Measurements from ENCODE around the gene SRP68. TPM values are rescaled to one million over a fixed set of nuclear protein-coding genes. Genes with fewer than 3 reads are reported as not detected.
A peak's percentile ranks its signal among the peaks of the same experiment; 100 is the strongest.

SRP68 gene
- total RNA-seq, 1 donor from 2014 or later = 45.7 TPM

DNA sequence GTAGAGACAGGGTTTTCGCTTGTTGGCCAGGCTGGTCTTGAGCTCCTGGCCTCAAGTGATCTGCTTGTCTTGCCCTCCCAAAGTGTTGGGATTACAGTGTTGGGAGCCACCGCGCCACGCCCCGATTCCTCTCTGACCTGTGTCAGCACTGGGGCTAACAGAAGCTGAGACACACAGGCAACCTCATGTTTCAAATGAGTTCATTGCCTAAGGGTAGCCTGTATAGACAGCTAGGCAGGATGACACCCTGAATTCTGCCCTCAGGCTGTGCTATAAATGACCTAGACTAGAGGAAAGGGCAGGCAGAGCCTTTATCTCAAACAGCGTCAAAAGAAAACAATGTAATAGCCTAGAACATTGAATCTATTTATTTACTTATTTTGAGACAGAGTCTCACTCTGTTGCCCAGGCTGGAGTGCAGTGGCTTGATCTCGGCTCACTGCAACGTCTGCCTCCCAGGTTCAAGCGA is 74.0 kb downstream of the SRP68 start:
- H3K4me3 ChIP-seq (ENCODE audit: low read depth, low read length) = no peak overlapping the region
- no peak for DNase-seq (ENCODE audit: low read depth)
- H3K27me3 ChIP-seq (ENCODE audit: control insufficient read depth, insufficient read depth, low read length) = no peaks in the 10 kb centered on the region
- H3K36me3 ChIP-seq (ENCODE audit: control insufficient read depth, insufficient read depth, low read length) = no peaks in the 10 kb centered on the region
- TF ChIP-seq, protein P1, sequence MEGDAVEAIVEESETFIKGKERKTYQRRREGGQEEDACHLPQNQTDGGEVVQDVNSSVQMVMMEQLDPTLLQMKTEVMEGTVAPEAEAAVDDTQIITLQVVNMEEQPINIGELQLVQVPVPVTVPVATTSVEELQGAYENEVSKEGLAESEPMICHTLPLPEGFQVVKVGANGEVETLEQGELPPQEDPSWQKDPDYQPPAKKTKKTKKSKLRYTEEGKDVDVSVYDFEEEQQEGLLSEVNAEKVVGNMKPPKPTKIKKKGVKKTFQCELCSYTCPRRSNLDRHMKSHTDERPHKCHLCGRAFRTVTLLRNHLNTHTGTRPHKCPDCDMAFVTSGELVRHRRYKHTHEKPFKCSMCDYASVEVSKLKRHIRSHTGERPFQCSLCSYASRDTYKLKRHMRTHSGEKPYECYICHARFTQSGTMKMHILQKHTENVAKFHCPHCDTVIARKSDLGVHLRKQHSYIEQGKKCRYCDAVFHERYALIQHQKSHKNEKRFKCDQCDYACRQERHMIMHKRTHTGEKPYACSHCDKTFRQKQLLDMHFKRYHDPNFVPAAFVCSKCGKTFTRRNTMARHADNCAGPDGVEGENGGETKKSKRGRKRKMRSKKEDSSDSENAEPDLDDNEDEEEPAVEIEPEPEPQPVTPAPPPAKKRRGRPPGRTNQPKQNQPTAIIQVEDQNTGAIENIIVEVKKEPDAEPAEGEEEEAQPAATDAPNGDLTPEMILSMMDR (IDR thresholded peaks at IDR 0.05; ENCODE audit: insufficient read depth, low read length, poor library complexity, severe bottlenecking) = no peak

DNA sequence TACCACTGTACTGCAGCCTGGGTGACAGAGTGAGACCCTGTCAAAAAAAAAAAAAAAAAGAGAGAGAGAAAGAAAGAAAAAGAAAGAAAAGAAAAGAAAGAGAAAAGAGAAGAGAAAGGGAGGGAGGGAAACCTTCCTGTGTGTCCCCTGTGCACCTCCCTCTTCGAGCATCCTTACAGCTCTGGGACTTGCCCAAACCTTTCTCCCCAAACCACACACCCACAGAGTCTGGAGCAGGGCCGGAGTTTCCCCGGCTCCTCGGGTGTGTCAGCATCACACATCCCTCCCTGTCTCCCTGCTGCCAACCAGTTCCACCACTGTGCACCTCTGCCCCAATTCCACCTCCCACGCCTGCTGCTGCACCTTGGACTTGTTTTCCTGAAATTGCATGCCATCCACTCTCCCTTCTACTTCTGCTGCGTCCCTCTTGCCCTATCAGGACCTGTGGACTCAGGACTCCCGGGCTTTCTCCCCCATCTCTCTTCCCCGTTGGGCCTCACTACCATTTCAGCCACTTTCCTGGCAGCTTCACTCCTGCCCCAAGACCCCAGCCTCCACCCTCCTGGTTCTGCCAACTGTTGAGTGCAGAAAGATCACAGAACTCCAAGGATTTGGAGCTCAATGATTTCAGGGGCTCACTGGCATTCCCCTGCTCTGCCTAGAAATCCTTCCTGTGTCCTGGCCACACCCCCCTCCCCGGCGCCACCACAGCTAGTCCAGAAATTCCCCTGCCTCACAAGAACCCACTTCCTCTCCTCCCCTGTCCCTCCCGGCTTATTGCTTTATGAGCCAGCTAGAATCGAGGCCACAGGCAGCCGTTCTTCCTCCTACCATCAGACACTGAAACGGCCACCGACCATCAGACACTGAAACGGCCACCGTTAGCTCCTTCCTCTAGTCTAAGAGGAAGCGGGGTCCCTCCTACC is 75.4 kb downstream of the SRP68 start:
- H3K36me3 ChIP-seq (ENCODE audit: control insufficient read depth, insufficient read depth, low read length) = no peaks in the 10 kb centered on the region
- TF ChIP-seq, protein P1 (IDR thresholded peaks at IDR 0.05; ENCODE audit: insufficient read depth, low read length, poor library complexity, severe bottlenecking) = no peak
- DNase-seq (ENCODE audit: low read depth) = peak; percentile 38
- no peaks in the 10 kb centered on the region for H3K27me3 ChIP-seq (ENCODE audit: control insufficient read depth, insufficient read depth, low read length)
- no peak overlapping the region for H3K4me3 ChIP-seq (ENCODE audit: low read depth, low read length)

GRCh38 chr17:75995385-75995925 is 76.9 kb downstream of the SRP68 start:
- H3K27me3 ChIP-seq (ENCODE audit: control insufficient read depth, insufficient read depth, low read length) = no peaks in the 10 kb centered on the region
- TF ChIP-seq, protein P1 (IDR thresholded peaks at IDR 0.05; ENCODE audit: insufficient read depth, low read length, poor library complexity, severe bottlenecking) = no peak
- H3K36me3 ChIP-seq (ENCODE audit: control insufficient read depth, insufficient read depth, low read length) = no peaks in the 10 kb centered on the region
- DNase-seq (ENCODE audit: low read depth) = no peak
- H3K4me3 ChIP-seq (ENCODE audit: low read depth, low read length) = no peak overlapping the region

- Histone ChIP-seq H3K36me3 (ENCODE audit: control insufficient read depth, insufficient read depth, low read length) (no peaks in the 10 kb centered on the region), H3K4me3 (ENCODE audit: low read depth, low read length) (no peak overlapping the region), H3K27me3 (ENCODE audit: control insufficient read depth, insufficient read depth, low read length) (no peaks in the 10 kb centered on the region)
- TF ChIP-seq, protein P1 (IDR thresholded peaks at IDR 0.05; ENCODE audit: insufficient read depth, low read length, poor library complexity, severe bottlenecking) = no peak
- DNase-seq (ENCODE audit: low read depth) = no peak
Observed at GRCh38 chr17:75994802-75995370, 77.4 kb downstream of the SRP68 start.

- TF ChIP-seq, protein P1 (IDR thresholded peaks at IDR 0.05; ENCODE audit: insufficient read depth, low read length, poor library complexity, severe bottlenecking) = no peak
- Histone ChIP-seq H3K36me3 (ENCODE audit: control insufficient read depth, insufficient read depth, low read length) (no peaks in the 10 kb centered on the region), H3K27me3 (ENCODE audit: control insufficient read depth, insufficient read depth, low read length) (no peaks in the 10 kb centered on the region), H3K4me3 (ENCODE audit: low read depth, low read length) (no peak overlapping the region)
- DNase-seq (ENCODE audit: low read depth) = no peak
Observed at GRCh38 chr17:75991396-75991795, 80.9 kb downstream of the SRP68 start.

Other genes with a start within 250 kb of the SRP68 start
- gene UNC13D, start 228.1 kb downstream of the SRP68 start, total RNA-seq = 14.0 and 17.9 TPM in 2 replicates
- 93.3 and 105 TPM in 2 replicates for gene WBP2, start 217.2 kb downstream of the SRP68 start, total RNA-seq
- gene TRIM47, start 193.9 kb downstream of the SRP68 start, total RNA-seq = 56.5 and 75.8 TPM in 2 replicates
- 22.7 and 31.8 TPM in 2 replicates for gene TRIM65, start 175.6 kb downstream of the SRP68 start, total RNA-seq
- gene MRPL38, start 167.6 kb downstream of the SRP68 start, total RNA-seq = 36.5 and 49.4 TPM in 2 replicates
- gene FBF1, start 131.5 kb downstream of the SRP68 start, total RNA-seq = 3.8 and 7.3 TPM in 2 replicates
- gene ACOX1, start 93.4 kb downstream of the SRP68 start, total RNA-seq = 40.1 and 41.1 TPM in 2 replicates
- gene TEN1, start 93.3 kb downstream of the SRP68 start, total RNA-seq = 28.9 and 42.0 TPM in 2 replicates
- 7.4 and 11.5 TPM in 2 replicates for gene CDK3, start 71.7 kb downstream of the SRP68 start, total RNA-seq
- 8.5 and 8.8 TPM in 2 replicates for gene EVPL, start 45.2 kb downstream of the SRP68 start, total RNA-seq
- gene GALR2, start 2.3 kb upstream of the SRP68 start, total RNA-seq = 0.33 and 0.34 TPM in 2 replicates
- gene ZACN, start 6.7 kb upstream of the SRP68 start, total RNA-seq = not detected in 2 replicates
- gene EXOC7, start 31.3 kb upstream of the SRP68 start, total RNA-seq = 80.1 and 88.9 TPM in 2 replicates
- 2.3 and 3.0 TPM in 2 replicates for gene FOXJ1, start 68.7 kb upstream of the SRP68 start, total RNA-seq
- gene RNF157, start 168.0 kb upstream of the SRP68 start, total RNA-seq = 6.0 and 7.5 TPM in 2 replicates
- gene UBALD2, start 192.8 kb upstream of the SRP68 start, total RNA-seq = 28.5 and 33.8 TPM in 2 replicates
- gene QRICH2, start 235.8 kb upstream of the SRP68 start, total RNA-seq = 3.3 and 6.0 TPM in 2 replicates

Data from kidney epithelial cell (primary cell).